ENCODE results near the gene TECPR2. TPM values are rescaled to one million over a fixed set of nuclear protein-coding genes. Genes with fewer than 3 reads are reported as not detected.

TECPR2 gene
- total RNA-seq, 1 donor from 2014 or later = 19.4 TPM

GRCh38 chr14:102442241-102443211 is 79.8 kb downstream of the TECPR2 start:
- ATAC-seq (no peak), DNase-seq (ENCODE audit: missing footprints) (no peak)
- intact Hi-C loops (cut with DNase I) = loop anchor here (10.0 kb wide), 1 partner anchor 152 kb away; the partner anchor contains the start of gene RCOR1

DNA sequence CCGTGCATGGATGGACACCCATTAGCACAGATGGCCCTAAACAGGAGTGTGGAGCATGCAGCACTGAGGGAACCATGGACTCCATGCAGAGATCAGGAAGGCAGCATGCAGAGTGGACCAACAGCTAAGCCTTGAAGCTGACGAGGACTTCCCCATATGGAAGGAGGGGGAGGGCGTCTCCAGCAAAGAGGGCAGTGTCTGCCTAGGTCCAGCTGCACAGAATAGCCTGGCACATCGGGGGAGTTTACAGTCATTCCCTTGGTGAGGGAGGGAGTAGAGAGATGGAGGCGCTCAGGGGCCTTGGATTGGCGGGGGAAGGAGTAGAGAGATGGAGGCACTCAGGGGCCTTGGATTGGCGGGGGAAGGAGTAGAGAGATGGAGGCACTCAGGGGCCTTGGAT is 82.3 kb downstream of the TECPR2 start:
- ATAC-seq (no peak), DNase-seq (ENCODE audit: missing footprints) (no peak)
- intact Hi-C loops (cut with DNase I) = loop anchor here (10.0 kb wide), 1 partner anchor 150 kb away; the partner anchor contains the start of gene RCOR1

DNA sequence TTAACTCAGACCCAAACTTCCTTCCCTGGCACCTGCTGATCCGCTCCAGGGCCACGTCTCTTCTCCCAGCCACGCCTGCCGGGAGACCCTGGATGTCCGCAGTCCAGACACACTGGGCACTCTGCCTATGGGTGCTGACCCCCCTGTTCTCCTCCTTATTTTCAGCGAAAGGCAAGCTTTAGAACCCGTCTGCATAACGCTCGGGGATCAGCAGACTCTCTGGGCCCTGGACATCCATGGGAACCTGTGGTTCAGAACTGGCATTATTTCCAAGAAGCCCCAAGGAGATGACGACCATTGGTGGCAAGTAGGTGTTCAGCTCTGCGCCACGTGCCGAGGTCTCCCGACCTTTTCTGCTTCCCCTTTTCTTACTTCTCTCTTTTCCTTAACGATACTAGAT is 82.9 kb downstream of the TECPR2 start:
- no peak for DNase-seq (ENCODE audit: missing footprints)
- no peak for ATAC-seq
- intact Hi-C loops (cut with DNase I) = loop anchor here (10.0 kb wide), 1 partner anchor 149 kb away; the partner anchor contains the start of gene RCOR1

- intact Hi-C loops (cut with DNase I) = loop anchor here (2.0 to 5.0 kb wide), 2 partner anchors 48 to 62 kb away; no protein-coding TSS in a partner anchor
- DNase-seq (ENCODE audit: missing footprints) (no peak), ATAC-seq (peak; percentile 75)
These were observed 87.7 kb downstream of the TECPR2 start for GRCh38 chr14:102450206-102451063.

- DNase-seq (ENCODE audit: missing footprints) = no peak
- ATAC-seq = peak; percentile 91
- intact Hi-C loops (cut with DNase I) = loop anchor here (2.0 to 5.0 kb wide), 2 partner anchors 48 to 61 kb away; no protein-coding TSS in a partner anchor
These were observed 88.3 kb downstream of the TECPR2 start for GRCh38 chr14:102451064-102451352.

DNA sequence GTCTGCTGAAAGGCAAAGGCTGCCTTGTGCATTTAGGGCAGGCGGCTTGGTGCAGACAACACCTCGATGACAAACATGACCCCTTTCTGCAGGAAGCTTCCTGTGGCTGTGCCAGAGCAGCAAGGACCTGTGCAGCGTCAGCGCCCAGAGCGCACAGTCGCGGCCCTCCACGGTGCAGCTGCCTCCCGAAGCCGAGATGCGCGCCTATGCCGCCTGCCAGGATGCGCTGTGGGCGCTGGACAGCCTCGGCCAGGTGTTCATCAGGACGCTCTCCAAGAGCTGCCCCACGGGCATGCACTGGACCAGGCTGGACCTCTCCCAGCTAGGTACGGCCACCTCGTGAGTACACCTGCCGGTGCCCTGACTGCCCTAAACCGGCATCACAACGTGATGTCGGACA is 89.6 kb downstream of the TECPR2 start:
- intact Hi-C loops (cut with DNase I) = loop anchor here (5.0 kb wide), 1 partner anchor 60 kb away; no protein-coding TSS in a partner anchor
- DNase-seq (ENCODE audit: missing footprints) (no peak), ATAC-seq (no peak)

DNA sequence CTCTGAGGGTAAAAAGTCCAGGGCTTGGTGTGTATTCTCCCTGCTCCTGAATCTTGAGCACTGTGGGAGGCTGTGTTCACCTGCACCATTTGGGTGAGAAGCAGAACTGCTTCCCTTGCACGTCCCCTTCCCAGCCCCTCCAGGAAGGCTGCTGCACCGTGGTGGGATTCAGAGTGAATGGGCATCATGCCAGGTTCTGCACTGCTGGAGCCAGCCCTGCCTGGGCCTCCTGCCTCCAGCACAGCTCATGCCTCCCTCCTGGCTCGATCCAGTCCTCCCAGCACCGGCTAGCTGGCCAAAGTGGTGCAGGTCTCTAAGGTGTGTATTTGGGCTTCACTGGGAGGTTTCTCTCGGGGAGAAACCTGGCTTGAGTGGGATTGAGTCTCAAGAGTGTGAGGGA is 92.0 kb downstream of the TECPR2 start:
- intact Hi-C loops (cut with DNase I) = loop anchor here (5.0 kb wide), 1 partner anchor 58 kb away; no protein-coding TSS in a partner anchor
- DNase-seq (ENCODE audit: missing footprints) = no peak
- no peak for ATAC-seq

- DNase-seq (ENCODE audit: missing footprints) = no peak
- ATAC-seq = no peak
- intact Hi-C loops (cut with DNase I) = no loop called here
These were observed 94.8 kb downstream of the TECPR2 start for GRCh38 chr14:102457509-102457908.

- DNase-seq (ENCODE audit: missing footprints) = no peak
- intact Hi-C loops (cut with DNase I) = no loop called here
- ATAC-seq = peak; percentile 84
These were observed 99.0 kb downstream of the TECPR2 start for GRCh38 chr14:102461490-102462338.

- ATAC-seq (peak; percentile 40), DNase-seq (ENCODE audit: missing footprints) (no peak)
- intact Hi-C loops (cut with DNase I) = no loop called here
These were observed 99.7 kb downstream of the TECPR2 start for GRCh38 chr14:102462391-102462790.

- no peak for DNase-seq (ENCODE audit: missing footprints)
- intact Hi-C loops (cut with DNase I) = no loop called here
- ATAC-seq = no peak
These were observed 101.3 kb downstream of the TECPR2 start for GRCh38 chr14:102464006-102464405.

- intact Hi-C loops (cut with DNase I) = no loop called here
- no peak for DNase-seq (ENCODE audit: missing footprints)
- ATAC-seq = no peak
These were observed 102.2 kb downstream of the TECPR2 start for GRCh38 chr14:102464846-102465341.

DNA sequence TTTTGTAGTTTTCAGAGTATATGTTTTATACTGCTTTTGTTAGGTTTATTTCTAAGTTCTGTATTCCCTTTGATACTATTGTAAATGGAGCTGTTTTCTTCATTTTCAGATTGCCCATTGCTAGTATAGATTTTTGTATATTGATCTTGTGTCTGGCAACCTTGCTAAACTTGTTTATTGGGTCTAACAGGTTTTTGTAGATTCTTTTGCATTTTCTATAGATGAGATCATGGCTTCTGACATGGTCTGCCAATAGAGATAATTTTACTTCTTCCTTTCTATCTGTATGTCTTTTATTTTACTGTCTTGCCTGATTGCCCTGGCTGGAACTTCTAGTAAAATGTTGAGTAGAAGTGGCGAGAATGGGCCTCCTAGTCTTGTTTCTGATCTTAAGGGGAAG is 106.5 kb downstream of the TECPR2 start:
- DNase-seq (ENCODE audit: missing footprints) (no peak), ATAC-seq (no peak)
- intact Hi-C loops (cut with DNase I) = no loop called here

- DNase-seq (ENCODE audit: missing footprints) (no peak), ATAC-seq (no peak)
- intact Hi-C loops (cut with DNase I) = no loop called here
These were observed 109.4 kb downstream of the TECPR2 start for GRCh38 chr14:102471921-102472790.

GRCh38 chr14:102472791-102473150 is 110.0 kb downstream of the TECPR2 start:
- ATAC-seq (no peak), DNase-seq (ENCODE audit: missing footprints) (no peak)
- intact Hi-C loops (cut with DNase I) = no loop called here

DNA sequence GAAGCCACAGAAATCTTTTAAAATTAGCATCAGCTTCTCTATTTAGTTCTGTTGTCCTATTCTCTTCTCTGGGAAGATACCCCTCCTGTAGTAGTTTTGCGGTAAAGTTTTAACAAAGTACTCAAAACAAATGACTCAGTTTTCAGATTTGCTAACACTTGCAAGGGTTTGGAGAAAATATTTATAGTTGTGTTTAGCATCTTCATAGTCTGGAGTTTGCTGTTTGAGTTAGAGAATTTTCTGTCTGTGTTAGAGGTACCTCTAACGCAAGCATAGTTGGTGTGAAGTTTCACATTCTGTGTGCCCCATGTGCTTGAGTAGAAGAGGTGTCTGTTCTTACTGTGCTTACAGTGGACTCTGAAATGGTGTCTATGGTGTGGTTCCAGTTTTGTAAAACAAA is 110.8 kb downstream of the TECPR2 start:
- ATAC-seq (no peak), DNase-seq (ENCODE audit: missing footprints) (no peak)
- intact Hi-C loops (cut with DNase I) = no loop called here

DNA sequence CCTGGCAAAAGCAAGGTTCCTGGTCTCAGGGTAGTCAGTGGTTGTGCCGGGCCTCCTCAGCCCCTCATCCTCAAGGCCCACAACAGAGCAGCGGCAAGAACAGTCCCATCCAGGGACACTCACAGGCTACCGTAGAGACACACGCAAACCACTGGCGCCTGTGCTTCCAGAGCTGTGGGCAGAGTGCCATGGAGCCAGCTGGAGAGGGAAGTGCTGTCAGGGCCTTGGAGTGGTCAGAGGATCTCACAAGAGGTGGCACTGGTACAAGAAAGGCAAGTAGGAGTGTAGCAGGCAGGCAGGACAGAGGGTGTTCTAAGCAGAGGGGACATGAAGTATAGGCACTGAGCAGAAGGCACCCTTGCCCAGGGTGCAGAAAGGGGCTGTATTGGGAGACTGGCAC is 112.2 kb downstream of the TECPR2 start:
- intact Hi-C loops (cut with DNase I) = no loop called here
- DNase-seq (ENCODE audit: missing footprints) (peak; percentile 92), ATAC-seq (peak; percentile 92)

Data from Right ventricle myocardium inferior (tissue), 1 donor.